HEK293T (cell line): ENCODE results near the gene GLTP.

Source experiments
- ARNT ChIP-seq: fragments of 450-650 bp; IDR thresholded peaks from 2 replicates; pipeline ENCODE4 v1.6.1; 2017; ENCODE audit warnings: mild to moderate bottlenecking
- BHLHE40 ChIP-seq: fragments of 450-650 bp; IDR thresholded peaks from 2 replicates; pipeline ENCODE4 v1.6.1; 2016; ENCODE audit warnings: mild to moderate bottlenecking, moderate library complexity, borderline replicate concordance
- ELF4 ChIP-seq: fragments of 450-650 bp; IDR thresholded peaks from 2 replicates; pipeline ENCODE4 v1.6.1; 2017; ENCODE audit warnings: antibody characterized with exemption
- FOXA1 ChIP-seq: fragments of 450-650 bp; IDR thresholded peaks from 2 replicates; pipeline ENCODE4 v1.6.1; 2016; ENCODE audit warnings: mild to moderate bottlenecking
- FOXM1 ChIP-seq: fragments of 450-650 bp; IDR thresholded peaks from 2 replicates; pipeline ENCODE4 v1.6.1; 2017; ENCODE audit warnings: mild to moderate bottlenecking, borderline replicate concordance
- HDGF ChIP-seq: fragments of 450-650 bp; IDR thresholded peaks from 2 replicates; pipeline ENCODE4 v1.6.1; 2017; ENCODE audit warnings: antibody characterized with exemption, borderline replicate concordance
- L3MBTL2 ChIP-seq: fragments of 450-650 bp; conservative IDR thresholded peaks from 2 replicates; pipeline ENCODE4 v1.6.1; 2016; ENCODE audit warnings: mild to moderate bottlenecking
- NFRKB ChIP-seq: fragments of 450-650 bp; IDR thresholded peaks from 2 replicates; pipeline ENCODE4 v1.6.1; 2016; ENCODE audit warnings: mild to moderate bottlenecking, moderate library complexity
- PKNOX1 ChIP-seq: fragments of 450-650 bp; IDR thresholded peaks from 2 replicates; pipeline ENCODE4 v1.6.1; 2016
- SP1 ChIP-seq: fragments of 450-650 bp; IDR thresholded peaks from 2 replicates; pipeline ENCODE4 v1.6.1; 2017
- SUZ12 ChIP-seq: fragments of 450-650 bp; IDR thresholded peaks from 2 replicates; pipeline ENCODE4 v1.6.1; 2016; ENCODE audit warnings: mild to moderate bottlenecking
- TARDBP ChIP-seq: fragments of 450-650 bp; IDR thresholded peaks from 2 replicates; pipeline ENCODE4 v1.6.1; 2016
- ZNF384 ChIP-seq: fragments of 450-650 bp; IDR thresholded peaks from 2 replicates; pipeline ENCODE4 v1.6.1; 2016

GRCh38 chr12:109925185-109925840 lies 45.0 kb upstream of the GLTP start:
- TF ChIP-seq SP1 (no peak), HDGF (no peak), ELF4 (no peak), SUZ12 (no peak), FOXM1 (no peak), L3MBTL2 (no peak), ZNF384 (no peak), TARDBP (no peak), NFRKB (no peak), BHLHE40 (no peak), PKNOX1 (no peak), ARNT (no peak), FOXA1 (no peak)
